Measurements from ENCODE around the gene PIEZO2. TPM values are rescaled to one million over a fixed set of nuclear protein-coding genes. Genes with fewer than 3 reads are reported as not detected.

Gene PIEZO2
- polyA plus RNA-seq, 1 donor from 2014 or later = 0.30 TPM

DNA sequence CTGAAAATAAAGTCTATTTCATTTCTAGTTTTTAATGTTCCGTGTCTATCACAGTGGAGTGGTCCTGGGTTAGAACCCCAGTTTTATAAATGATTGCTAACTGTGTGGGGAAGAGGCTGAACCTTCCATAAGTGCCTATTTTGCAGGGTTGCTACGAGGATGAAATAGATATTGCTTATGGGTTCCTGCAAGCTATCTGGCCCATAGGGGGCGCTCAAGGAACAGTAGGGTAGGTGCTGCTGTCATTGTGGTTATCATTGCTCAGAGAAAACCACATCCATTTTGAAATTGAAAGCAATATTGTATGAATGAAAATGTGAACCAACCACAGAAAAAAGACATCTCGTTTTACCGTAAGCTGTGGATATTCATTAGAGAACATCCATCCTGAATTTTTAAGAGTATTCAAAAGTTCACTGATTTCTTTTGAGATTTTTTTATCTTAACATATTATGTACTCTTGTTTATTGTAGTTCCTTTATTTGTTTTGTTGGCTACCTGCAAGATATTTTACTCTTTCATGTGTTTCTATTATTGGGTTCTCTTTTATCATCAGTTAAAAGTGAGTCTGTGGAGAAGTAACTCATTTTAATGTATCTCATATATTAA, 362.0 kb downstream of the PIEZO2 start:
- H3K36me3 ChIP-seq (ENCODE audit: insufficient read depth, low read length) = no peaks in the 10 kb centered on the region
- no peak overlapping the region for H2AFZ ChIP-seq (ENCODE audit: low read depth, low read length)
- H4K20me1 ChIP-seq (ENCODE audit: insufficient read depth) = no peaks in the 10 kb centered on the region
- H3K27ac ChIP-seq (ENCODE audit: low read length) = no peak overlapping the region
- TF ChIP-seq POLR2AphosphoS5 (IDR thresholded peaks at IDR 0.05) (no peak), SMC3 (conservative IDR thresholded peaks at IDR 0.05; ENCODE audit: poor library complexity) (no peak), RAD21 (conservative IDR thresholded peaks at IDR 0.05) (no peak), TAF1 (IDR thresholded peaks at IDR 0.05; ENCODE audit: low read depth) (no peak)
- TF ChIP-seq, protein P1, sequence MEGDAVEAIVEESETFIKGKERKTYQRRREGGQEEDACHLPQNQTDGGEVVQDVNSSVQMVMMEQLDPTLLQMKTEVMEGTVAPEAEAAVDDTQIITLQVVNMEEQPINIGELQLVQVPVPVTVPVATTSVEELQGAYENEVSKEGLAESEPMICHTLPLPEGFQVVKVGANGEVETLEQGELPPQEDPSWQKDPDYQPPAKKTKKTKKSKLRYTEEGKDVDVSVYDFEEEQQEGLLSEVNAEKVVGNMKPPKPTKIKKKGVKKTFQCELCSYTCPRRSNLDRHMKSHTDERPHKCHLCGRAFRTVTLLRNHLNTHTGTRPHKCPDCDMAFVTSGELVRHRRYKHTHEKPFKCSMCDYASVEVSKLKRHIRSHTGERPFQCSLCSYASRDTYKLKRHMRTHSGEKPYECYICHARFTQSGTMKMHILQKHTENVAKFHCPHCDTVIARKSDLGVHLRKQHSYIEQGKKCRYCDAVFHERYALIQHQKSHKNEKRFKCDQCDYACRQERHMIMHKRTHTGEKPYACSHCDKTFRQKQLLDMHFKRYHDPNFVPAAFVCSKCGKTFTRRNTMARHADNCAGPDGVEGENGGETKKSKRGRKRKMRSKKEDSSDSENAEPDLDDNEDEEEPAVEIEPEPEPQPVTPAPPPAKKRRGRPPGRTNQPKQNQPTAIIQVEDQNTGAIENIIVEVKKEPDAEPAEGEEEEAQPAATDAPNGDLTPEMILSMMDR (IDR thresholded peaks at IDR 0.05; ENCODE audit: poor library complexity, severe bottlenecking) = no peak
- TF ChIP-seq, protein P2, sequence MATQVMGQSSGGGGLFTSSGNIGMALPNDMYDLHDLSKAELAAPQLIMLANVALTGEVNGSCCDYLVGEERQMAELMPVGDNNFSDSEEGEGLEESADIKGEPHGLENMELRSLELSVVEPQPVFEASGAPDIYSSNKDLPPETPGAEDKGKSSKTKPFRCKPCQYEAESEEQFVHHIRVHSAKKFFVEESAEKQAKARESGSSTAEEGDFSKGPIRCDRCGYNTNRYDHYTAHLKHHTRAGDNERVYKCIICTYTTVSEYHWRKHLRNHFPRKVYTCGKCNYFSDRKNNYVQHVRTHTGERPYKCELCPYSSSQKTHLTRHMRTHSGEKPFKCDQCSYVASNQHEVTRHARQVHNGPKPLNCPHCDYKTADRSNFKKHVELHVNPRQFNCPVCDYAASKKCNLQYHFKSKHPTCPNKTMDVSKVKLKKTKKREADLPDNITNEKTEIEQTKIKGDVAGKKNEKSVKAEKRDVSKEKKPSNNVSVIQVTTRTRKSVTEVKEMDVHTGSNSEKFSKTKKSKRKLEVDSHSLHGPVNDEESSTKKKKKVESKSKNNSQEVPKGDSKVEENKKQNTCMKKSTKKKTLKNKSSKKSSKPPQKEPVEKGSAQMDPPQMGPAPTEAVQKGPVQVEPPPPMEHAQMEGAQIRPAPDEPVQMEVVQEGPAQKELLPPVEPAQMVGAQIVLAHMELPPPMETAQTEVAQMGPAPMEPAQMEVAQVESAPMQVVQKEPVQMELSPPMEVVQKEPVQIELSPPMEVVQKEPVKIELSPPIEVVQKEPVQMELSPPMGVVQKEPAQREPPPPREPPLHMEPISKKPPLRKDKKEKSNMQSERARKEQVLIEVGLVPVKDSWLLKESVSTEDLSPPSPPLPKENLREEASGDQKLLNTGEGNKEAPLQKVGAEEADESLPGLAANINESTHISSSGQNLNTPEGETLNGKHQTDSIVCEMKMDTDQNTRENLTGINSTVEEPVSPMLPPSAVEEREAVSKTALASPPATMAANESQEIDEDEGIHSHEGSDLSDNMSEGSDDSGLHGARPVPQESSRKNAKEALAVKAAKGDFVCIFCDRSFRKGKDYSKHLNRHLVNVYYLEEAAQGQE (IDR thresholded peaks at IDR 0.05; ENCODE audit: borderline replicate concordance) = no peak
- no peak overlapping the region for H3K4me3 ChIP-seq (ENCODE audit: low read length)
- H3F3A ChIP-seq (ENCODE audit: insufficient read depth, low read length, poor library complexity, severe bottlenecking) = no peaks in the 10 kb centered on the region
- H3K4me2 ChIP-seq (ENCODE audit: low read length) = no peak overlapping the region
- no peaks in the 10 kb centered on the region for H3K79me2 ChIP-seq (replicated peaks; ENCODE audit: insufficient read depth, low read length)
- no peaks in the 10 kb centered on the region for H3K9me3 ChIP-seq (ENCODE audit: low read length)
- H3K9me2 ChIP-seq (ENCODE audit: insufficient read depth, low read length) = no peaks in the 10 kb centered on the region
- H3K27me3 ChIP-seq (ENCODE audit: insufficient read depth, low read depth, low read length) = no peaks in the 10 kb centered on the region
- H3K9ac ChIP-seq (ENCODE audit: low read length) = no peak overlapping the region

DNA sequence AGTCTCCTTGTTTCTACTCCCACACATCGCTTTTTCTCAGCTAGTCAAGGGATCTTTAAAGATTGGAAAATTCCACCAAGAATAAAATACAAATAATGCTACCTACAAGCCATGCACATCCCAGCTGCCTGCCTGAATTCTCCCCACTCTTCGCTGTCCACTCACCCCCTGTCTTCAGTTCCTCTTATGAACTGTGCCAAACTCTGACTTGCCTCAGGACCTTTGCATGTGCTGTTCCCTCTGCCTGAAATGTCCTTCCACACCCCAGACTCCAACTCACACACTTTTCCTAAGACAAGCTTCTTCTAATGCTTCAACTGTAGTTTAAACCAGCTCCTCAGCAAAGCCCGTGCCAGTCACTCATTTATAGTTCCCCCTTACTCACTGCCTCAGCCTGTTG, 363.6 kb downstream of the PIEZO2 start:
- Histone ChIP-seq H3K9ac (ENCODE audit: low read length) (no peak overlapping the region), H3K27me3 (ENCODE audit: insufficient read depth, low read depth, low read length) (no peaks in the 10 kb centered on the region), H4K20me1 (ENCODE audit: insufficient read depth) (no peaks in the 10 kb centered on the region), H3K4me3 (ENCODE audit: low read length) (no peak overlapping the region), H2AFZ (ENCODE audit: low read depth, low read length) (no peak overlapping the region), H3K4me2 (ENCODE audit: low read length) (no peak overlapping the region), H3K9me2 (ENCODE audit: insufficient read depth, low read length) (no peaks in the 10 kb centered on the region), H3K9me3 (ENCODE audit: low read length) (no peaks in the 10 kb centered on the region), H3K36me3 (ENCODE audit: insufficient read depth, low read length) (no peaks in the 10 kb centered on the region), H3F3A (ENCODE audit: insufficient read depth, low read length, poor library complexity, severe bottlenecking) (no peaks in the 10 kb centered on the region), H3K27ac (ENCODE audit: low read length) (no peak overlapping the region), H3K79me2 (replicated peaks; ENCODE audit: insufficient read depth, low read length) (no peaks in the 10 kb centered on the region)
- no peak for TF ChIP-seq POLR2AphosphoS5 (IDR thresholded peaks at IDR 0.05)

DNA sequence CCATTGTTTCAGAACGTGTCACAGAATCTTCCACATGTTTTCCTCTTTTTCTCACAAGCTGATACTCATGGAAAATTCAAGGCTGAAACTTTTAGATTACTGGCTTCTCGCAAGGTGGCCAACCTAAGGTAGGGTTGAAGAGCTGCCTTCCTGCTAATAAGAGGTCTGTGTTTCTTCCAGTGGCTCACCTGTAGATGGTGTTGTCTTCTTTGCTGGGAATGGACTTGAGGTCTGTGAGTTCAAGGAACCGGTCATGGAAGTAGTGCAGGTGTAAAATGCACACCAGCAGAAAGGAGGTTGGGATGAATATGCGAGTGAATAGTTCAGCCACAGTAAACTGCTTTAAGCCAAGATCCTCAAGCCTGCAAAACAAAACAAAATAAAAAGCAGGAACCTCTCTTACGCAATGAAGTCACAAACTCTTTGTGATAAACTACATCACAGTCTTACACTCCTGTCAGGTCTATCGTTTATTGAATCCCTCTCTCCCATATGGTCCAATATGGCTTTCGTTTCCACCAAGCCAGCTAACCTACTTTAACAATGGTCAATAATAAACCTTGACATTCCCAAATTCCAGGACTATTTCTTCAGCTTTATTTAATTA, 364.7 kb downstream of the PIEZO2 start:
- Histone ChIP-seq H3K79me2 (replicated peaks; ENCODE audit: insufficient read depth, low read length) (no peaks in the 10 kb centered on the region), H3K9ac (ENCODE audit: low read length) (no peak overlapping the region), H3K36me3 (ENCODE audit: insufficient read depth, low read length) (no peaks in the 10 kb centered on the region), H3K4me2 (ENCODE audit: low read length) (no peak overlapping the region), H3F3A (ENCODE audit: insufficient read depth, low read length, poor library complexity, severe bottlenecking) (no peaks in the 10 kb centered on the region), H3K27me3 (ENCODE audit: insufficient read depth, low read depth, low read length) (no peaks in the 10 kb centered on the region), H2AFZ (ENCODE audit: low read depth, low read length) (no peak overlapping the region), H3K9me2 (ENCODE audit: insufficient read depth, low read length) (no peaks in the 10 kb centered on the region), H4K20me1 (ENCODE audit: insufficient read depth) (no peaks in the 10 kb centered on the region), H3K9me3 (ENCODE audit: low read length) (no peaks in the 10 kb centered on the region), H3K4me3 (ENCODE audit: low read length) (no peak overlapping the region), H3K27ac (ENCODE audit: low read length) (no peak overlapping the region)
- no peak for TF ChIP-seq POLR2AphosphoS5 (IDR thresholded peaks at IDR 0.05)
- TF ChIP-seq, protein P2 (IDR thresholded peaks at IDR 0.05; ENCODE audit: borderline replicate concordance) = no peak
- TF ChIP-seq EP300 (conservative IDR thresholded peaks at IDR 0.05; ENCODE audit: poor library complexity, severe bottlenecking) = no peak
- no peak for TF ChIP-seq SMC3 (conservative IDR thresholded peaks at IDR 0.05; ENCODE audit: poor library complexity)
- TF ChIP-seq MXI1 (conservative IDR thresholded peaks at IDR 0.05; ENCODE audit: poor library complexity, severe bottlenecking) = no peak
